Mucosa of descending colon (tissue), 3 donors: Measurements from ENCODE around the gene SLC1A2. TPM values are rescaled to one million over a fixed set of nuclear protein-coding genes. Genes with fewer than 3 reads are reported as not detected.

Source experiments
- ATAC-seq: fragments of 200-7000 bp; cut with Tn5 transposase; one replicate; pipeline ENCODE4 v1.9.1; 2020; ENCODE audit warnings: mild to moderate bottlenecking, moderate library complexity
- DNase-seq, 3 donors: peaks; one replicate each; pipeline ENCODE4 v3.0.0-alpha.2; 2020
- H3K36me3 ChIP-seq: fragments of 200-600 bp; one replicate; pipeline ENCODE4 v1.8.0; 2021; ENCODE audit warnings: low read depth, mild to moderate bottlenecking
- H3K4me1 ChIP-seq: fragments of 200-600 bp; one replicate; pipeline ENCODE4 v1.8.0; 2021; ENCODE audit warnings: low read depth, mild to moderate bottlenecking
- H3K4me3 ChIP-seq: fragments of 200-600 bp; one replicate; pipeline ENCODE4 v1.8.0; 2021; ENCODE audit warnings: mild to moderate bottlenecking
- H3K9me3 ChIP-seq: fragments of 200-600 bp; one replicate; pipeline ENCODE4 v1.8.0; 2021; ENCODE audit warnings: mild to moderate bottlenecking
- CTCF ChIP-seq: fragments of 200-600 bp; IDR thresholded peaks from one replicate; pipeline ENCODE4 v1.8.0; 2022; ENCODE audit warnings: antibody characterized with exemption, mild to moderate bottlenecking
- intact Hi-C, 2 donors: fragments of 100-400 bp; cut with DNase I in 1 of 2; cut with micrococcal nuclease in 1 of 2; formaldehyde crosslinking; loops; one replicate each; pipeline versions ENCODE4 v1.11.0 to v1.11.1; 2022; cut with DNase I, micrococcal nuclease
- total RNA-seq, 3 donors: library from RNA; stranded (reverse); fragmentation: NEBNext Ultra II Directional in 2 of 3; extraction: Animal tissue kit (Norgen Biotek cat#: 25700) in 2 of 3; gene quantifications; one replicate each; pipeline versions ENCODE4 v1.2.1 to v1.2.4, GENCODE V29; 2021 to 2023
- donor health status: DM: no; HTN: no; CAD: no; lungs with moderate emphysema.
- donor health status: DM: no; HTN: no; CAD: no.
- donor health status: DM: no; HTN: yes; CAD: no.

Gene SLC1A2
- total RNA-seq, 3 donors from 2014 or later, result 0.12 to 1.1 (median 0.32) TPM

GRCh38 chr11:35413598-35413997, 5.8 kb downstream of the SLC1A2 start:
- ATAC-seq (no peak), DNase-seq (no peak)
- no peak for TF ChIP-seq CTCF
- H3K9me3 ChIP-seq, result no peaks in the 10 kb centered on the region
- H3K36me3 ChIP-seq, result no peaks in the 10 kb centered on the region
- intact Hi-C loops, result no loop called here
- peaks cover 3% of the 10 kb centered on the region for H3K4me1 ChIP-seq
- no peak overlapping the region for H3K4me3 ChIP-seq

GRCh38 chr11:35412285-35412684, 7.1 kb downstream of the SLC1A2 start:
- H3K4me3 ChIP-seq, result no peak overlapping the region
- ATAC-seq (no peak), DNase-seq (no peak)
- no peaks in the 10 kb centered on the region for H3K4me1 ChIP-seq
- TF ChIP-seq CTCF, result no peak
- H3K9me3 ChIP-seq, result no peaks in the 10 kb centered on the region
- H3K36me3 ChIP-seq, result no peaks in the 10 kb centered on the region
- intact Hi-C loops, result no loop called here

- no peak for ATAC-seq
- H3K9me3 ChIP-seq, result no peaks in the 10 kb centered on the region
- DNase-seq, result no peak
- intact Hi-C loops, result no loop called here
- H3K36me3 ChIP-seq, result no peaks in the 10 kb centered on the region
- no peak for TF ChIP-seq CTCF
- no peak overlapping the region for H3K4me3 ChIP-seq
- no peaks in the 10 kb centered on the region for H3K4me1 ChIP-seq
Observed at GRCh38 chr11:35407041-35407440, 12.3 kb downstream of the SLC1A2 start.

- peak in 2 of 3 donors; percentile 64 to 69 for DNase-seq
- H3K9me3 ChIP-seq, result no peaks in the 10 kb centered on the region
- intact Hi-C loops, result no loop called here
Observed at GRCh38 chr11:35404388-35404775, 15.0 kb downstream of the SLC1A2 start.

GRCh38 chr11:35403765-35404387, 15.5 kb downstream of the SLC1A2 start:
- no peaks in the 10 kb centered on the region for H3K36me3 ChIP-seq
- H3K9me3 ChIP-seq, result no peaks in the 10 kb centered on the region
- no peak overlapping the region for H3K4me3 ChIP-seq
- no peak for TF ChIP-seq CTCF
- no peaks in the 10 kb centered on the region for H3K4me1 ChIP-seq
- ATAC-seq (no peak), DNase-seq (no peak)
- intact Hi-C loops, result no loop called here

More at GRCh38 chr11:35404388-35404775, 15.0 kb downstream of the SLC1A2 start:
- H3K4me3 ChIP-seq, result no peak overlapping the region
- no peaks in the 10 kb centered on the region for H3K4me1 ChIP-seq
- no peaks in the 10 kb centered on the region for H3K36me3 ChIP-seq
- no peak for TF ChIP-seq CTCF
- peak; percentile 77 for ATAC-seq
